ENCODE measurements around the gene SDC1.

SDC1 gene

DNA sequence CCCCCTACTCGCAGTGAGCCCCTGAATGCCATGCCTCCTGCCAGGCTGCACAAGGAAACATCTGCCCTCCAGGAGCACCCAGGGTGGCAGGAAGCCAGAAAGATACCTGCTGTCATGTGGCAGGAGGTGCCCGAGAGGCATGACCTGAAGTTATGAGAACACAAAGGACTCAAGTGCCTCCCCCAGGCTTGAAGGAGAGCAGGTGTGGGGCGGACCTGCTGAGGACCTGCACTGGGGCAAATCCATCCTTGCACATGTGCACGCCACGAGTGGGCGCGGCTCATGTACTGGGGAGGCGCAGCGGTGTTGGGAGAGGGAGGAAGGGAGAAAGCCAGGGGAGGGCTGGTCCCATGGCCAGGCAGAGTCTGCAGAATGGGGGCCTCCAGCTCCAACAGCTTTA lies 26.9 kb downstream of the SDC1 start:
- TF ChIP-seq, protein P1, sequence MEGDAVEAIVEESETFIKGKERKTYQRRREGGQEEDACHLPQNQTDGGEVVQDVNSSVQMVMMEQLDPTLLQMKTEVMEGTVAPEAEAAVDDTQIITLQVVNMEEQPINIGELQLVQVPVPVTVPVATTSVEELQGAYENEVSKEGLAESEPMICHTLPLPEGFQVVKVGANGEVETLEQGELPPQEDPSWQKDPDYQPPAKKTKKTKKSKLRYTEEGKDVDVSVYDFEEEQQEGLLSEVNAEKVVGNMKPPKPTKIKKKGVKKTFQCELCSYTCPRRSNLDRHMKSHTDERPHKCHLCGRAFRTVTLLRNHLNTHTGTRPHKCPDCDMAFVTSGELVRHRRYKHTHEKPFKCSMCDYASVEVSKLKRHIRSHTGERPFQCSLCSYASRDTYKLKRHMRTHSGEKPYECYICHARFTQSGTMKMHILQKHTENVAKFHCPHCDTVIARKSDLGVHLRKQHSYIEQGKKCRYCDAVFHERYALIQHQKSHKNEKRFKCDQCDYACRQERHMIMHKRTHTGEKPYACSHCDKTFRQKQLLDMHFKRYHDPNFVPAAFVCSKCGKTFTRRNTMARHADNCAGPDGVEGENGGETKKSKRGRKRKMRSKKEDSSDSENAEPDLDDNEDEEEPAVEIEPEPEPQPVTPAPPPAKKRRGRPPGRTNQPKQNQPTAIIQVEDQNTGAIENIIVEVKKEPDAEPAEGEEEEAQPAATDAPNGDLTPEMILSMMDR (conservative IDR thresholded peaks at IDR 0.05) = no peak
- TF ChIP-seq ZFX (IDR thresholded peaks at IDR 0.05) = no peak
- peak overlapping the region; percentile 85 for H3K27ac ChIP-seq

DNA sequence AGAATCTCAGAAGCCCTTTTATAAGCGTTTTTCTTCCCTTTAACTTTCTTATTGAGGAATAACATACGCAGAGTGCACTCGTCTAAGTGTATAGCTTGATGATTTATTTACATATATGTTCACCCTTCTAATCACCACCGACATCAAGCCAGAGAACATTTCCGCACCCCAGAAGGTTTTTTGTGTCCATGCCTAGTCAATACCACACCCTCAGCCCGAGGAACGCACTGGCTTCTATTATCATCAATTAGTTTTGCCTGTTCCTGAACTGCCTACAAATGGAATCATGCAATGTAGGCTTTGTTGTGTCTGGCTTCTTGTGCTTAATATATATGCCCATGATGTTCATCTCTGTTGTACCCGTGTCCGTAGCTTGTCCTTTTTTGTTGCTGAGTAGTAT lies 27.7 kb downstream of the SDC1 start:
- TF ChIP-seq ZFX (IDR thresholded peaks at IDR 0.05) = no peak
- TF ChIP-seq, protein P1 (conservative IDR thresholded peaks at IDR 0.05) = no peak
- H3K27ac ChIP-seq = peak overlapping the region; percentile 85

DNA sequence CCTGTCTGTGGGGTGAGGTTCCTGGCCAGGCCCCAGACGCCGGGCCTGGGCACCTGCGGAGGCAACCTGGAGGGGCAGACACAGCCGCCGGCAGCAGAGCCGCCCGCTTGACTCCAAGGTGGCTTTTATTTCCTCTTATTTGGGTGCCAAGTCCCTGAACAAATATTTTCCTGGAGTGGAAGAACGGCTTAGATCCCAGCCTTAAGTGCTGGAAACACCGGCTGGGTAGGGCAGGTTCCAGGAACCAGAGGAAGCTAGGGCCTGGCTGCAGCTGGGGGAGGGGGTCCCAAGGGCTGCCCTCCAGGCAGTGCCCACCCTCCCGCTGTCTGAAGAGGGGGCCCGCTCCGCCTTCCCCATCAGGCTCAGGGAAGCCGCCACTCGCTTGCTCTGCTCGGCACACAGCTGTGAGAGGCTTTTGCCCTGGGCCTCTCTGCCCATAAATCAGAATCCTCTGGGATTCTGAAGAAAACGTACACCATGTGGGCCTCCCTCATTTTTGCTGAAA lies 28.2 kb downstream of the SDC1 start:
- peak overlapping the region; percentile 85 for H3K27ac ChIP-seq
- TF ChIP-seq, protein P1 (conservative IDR thresholded peaks at IDR 0.05) = no peak
- no peak; the same call in 1 of the 2 replicates for TF ChIP-seq ZFX (IDR thresholded peaks at IDR 0.05)

DNA sequence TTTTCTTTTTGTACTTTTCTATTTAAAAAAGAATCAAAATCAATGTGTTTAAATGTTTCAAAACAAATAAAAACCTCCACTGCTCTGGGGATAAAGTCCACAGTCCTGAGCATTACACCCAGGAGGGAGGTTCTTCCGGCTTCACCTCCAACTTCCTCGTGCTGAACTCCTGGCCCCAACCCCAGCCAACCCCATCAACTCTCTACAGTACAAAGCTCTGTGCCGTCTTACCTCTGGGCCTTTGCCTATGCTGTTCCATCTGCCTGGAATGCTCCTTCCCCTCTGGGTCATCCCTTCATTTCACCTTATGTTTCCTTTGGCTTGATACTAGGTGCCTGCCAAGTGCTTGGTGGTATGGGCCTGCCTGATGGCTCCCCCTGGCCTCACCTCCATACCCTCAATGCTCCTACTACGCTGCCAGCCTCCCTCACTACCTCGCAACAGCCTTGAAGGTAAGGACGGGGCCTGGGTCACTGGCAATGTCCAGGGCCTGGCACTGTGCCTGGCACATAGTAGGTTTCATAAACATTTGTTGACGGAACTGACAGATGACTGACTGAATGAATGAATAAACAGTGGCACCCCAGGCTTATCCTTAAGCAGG lies 28.8 kb downstream of the SDC1 start:
- peak overlapping the region; percentile 85 for H3K27ac ChIP-seq
- TF ChIP-seq, protein P1 (conservative IDR thresholded peaks at IDR 0.05) = no peak
- peak; percentile 33; the same call in 1 of the 2 replicates for TF ChIP-seq ZFX (IDR thresholded peaks at IDR 0.05)

DNA sequence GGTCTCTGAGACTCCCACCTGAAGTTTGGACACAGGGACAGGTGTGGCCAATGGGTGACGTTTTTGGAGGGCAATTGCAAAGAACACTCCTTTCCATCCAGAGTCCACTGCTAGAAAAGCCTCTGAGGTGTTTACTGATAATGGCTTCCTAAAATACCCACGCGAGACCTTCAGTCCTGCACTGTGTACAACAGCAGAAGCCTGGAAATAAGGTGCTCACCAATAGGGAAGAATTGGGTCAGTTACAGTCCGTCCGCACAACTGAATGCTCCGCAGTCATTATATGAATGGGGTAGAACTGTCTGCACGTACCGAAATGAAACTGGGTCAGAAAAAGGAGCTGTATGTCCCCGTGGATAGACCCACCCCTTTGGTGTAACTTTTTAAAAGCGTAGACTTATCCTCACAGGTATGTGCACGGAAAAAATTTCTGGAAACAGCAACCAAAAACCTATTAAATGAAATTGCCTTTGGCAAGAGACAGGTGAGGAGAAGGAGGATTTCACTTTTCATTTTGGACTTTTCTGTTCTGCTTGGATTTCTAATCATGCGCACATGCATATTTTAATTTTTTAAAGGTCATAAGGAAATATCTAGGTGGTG lies 29.4 kb downstream of the SDC1 start:
- H3K27ac ChIP-seq = peak overlapping the region; percentile 85

DNA sequence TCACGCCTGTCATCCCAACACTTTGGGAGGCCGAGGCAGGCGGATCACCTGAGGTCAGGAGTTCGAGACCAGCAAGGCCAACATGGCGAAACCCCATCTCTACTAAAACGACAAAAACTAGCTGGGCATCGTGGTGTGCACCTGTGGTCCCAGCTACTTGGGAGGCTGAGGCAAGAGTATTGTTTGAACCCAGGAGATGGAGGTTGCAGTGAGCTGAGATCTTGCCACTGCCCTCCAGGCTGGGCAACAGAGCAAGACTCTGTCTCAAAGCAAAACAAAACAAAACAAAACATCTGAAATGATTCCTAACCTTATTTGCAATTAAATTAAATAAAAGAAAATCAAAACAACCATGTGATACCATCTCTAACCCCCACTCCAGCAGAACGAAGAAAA lies 29.9 kb downstream of the SDC1 start:
- peak overlapping the region; percentile 85 for H3K27ac ChIP-seq

More for the DNA sequence above, 29.4 kb downstream of the SDC1 start:
- TF ChIP-seq ZFX (IDR thresholded peaks at IDR 0.05) = no peak
- TF ChIP-seq, protein P1 (conservative IDR thresholded peaks at IDR 0.05) = no peak

DNA sequence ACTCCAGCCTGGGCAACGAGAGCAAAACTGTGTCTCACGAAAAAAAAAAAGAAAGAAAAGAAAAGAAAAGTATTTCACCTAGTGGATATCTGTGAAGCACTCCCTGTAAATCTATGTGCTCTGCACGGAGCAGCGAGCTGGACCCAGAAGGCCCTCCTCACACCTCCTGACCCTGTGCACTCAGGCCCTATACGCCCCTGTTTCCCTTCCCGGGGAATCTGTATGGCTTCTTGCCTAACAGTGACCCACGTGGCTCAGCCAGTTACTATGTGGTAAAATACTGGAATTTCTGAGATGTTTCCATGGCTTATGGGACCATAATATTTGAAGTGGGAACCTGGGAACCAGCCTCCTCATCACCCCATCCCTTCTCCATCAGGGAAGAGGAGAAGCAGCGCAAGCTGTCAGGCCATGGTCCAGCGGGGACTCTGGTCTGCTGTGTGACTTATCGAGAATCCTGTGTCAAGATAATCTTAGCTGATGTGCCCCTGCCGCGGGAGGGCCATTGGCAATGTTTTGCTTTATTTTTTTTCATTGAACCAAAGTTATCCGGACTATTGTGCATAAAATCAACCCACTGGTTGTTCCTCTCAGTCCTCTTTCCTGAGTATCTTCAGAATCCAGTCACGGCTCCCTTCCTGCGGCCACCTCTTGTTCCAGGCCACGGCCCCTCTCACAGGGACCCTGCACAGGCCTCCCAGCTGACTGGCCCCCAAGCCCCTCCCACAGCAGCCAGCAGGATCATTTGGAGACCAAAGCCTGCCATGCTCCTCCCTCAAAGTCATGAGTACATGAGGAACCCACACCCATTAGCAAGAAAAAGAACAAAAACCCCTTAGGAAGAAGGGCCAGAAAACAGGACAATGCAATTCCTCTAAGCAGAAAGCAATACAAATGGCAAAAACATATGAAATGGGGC lies 30.6 kb downstream of the SDC1 start:
- H3K27ac ChIP-seq = peak overlapping the region; percentile 85
- TF ChIP-seq, protein P1 (conservative IDR thresholded peaks at IDR 0.05) = no peak
- TF ChIP-seq ZFX (IDR thresholded peaks at IDR 0.05) = no peak

All from C4-2B (cell line).